ENCODE results near the gene IRAG1.

The IRAG1 gene

DNA sequence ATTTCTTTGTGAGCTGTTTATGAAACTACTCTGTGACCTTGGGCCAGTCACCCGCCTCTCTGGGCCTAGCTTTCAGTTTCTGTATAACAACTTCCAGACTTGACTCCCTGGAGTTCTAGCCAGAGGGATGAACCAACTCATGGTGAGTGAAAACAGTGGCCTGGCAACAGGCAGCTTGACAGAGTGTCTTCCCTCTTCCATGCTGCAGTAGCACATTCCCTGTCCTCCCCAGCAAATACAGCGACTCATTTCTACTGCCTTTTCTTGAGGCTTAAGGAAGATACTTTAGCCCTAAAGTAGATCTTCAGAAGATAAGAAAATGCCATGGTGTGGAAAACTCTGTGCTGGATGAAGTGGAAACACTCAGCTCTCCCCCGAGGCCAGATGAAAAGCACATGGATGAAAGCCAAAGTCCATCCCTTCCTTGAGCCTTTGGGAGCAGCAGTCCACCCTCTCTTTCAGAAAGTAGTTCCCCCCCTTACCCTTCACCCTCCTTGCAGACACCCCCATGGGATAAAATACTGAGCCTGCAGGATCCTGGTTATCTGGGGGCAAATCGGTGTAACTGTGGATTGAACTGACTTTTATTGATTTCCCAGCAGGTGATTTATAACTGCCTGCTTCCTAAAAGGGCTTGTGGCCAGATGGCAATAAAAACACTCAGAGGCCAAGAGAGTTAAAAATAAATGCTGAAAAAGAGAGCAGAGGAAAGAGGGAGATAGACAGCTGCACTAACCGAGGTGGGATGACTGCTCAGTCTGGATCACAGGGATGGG, 24.1 kb downstream of the IRAG1 start:
- DNase-seq (ENCODE audit: low read depth, low spot score): no peak

GRCh38 chr11:10667521-10667885, 26.1 kb downstream of the IRAG1 start:
- DNase-seq (ENCODE audit: low read depth, low spot score): no peak

DNA sequence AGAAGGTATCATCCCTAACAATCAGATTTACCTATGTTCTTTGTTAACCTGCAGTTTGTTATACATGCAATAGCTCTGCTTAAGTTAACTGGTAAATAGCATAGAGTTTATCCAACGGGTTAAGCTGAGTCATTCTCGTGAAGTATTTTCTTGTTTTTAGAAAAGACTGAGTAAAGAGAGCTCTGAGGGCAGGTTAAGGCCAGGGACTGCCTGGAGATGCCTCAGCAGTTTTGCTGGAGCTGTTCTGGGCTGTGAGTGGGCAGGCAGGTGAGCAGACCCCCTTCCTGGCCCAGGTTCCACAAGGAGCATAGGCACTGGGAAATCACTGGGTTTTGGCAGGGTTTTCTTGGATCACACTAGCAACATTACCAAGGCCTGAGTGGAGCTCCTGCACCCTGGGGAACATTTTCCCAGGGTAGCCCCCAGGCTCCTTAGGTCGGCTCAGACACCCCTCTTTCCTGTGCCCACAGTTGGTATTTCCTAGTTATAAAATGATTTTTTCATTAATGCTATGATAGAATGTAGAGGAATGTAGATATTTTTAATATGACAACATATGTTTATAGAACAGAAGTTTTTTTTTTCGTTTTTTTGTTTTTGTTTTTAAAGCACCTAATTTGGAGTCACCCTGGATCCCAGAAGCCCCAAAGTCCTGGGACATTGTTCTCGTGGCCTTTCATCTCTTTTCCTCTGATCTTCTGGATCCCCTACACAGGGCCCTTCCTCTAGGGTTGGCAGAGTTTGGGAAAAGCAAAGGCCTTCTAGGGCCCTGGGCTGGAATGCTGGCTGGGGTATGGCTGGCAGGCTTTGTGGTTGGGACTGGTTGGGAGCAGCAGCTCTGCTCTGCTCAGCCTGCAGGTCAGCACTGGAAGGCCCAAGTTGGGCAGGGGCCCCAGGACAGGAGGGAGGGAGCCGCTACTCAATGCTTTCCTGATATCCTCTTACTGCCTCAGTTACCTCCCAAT, 26.7 kb downstream of the IRAG1 start:
- no peak for DNase-seq (ENCODE audit: low read depth, low spot score)

- no peak for DNase-seq (ENCODE audit: low read depth, low spot score)
Measured at GRCh38 chr11:10664496-10664895, 29.1 kb downstream of the IRAG1 start.

GRCh38 chr11:10663990-10664389, 29.6 kb downstream of the IRAG1 start:
- no peak for DNase-seq (ENCODE audit: low read depth, low spot score)

DNA sequence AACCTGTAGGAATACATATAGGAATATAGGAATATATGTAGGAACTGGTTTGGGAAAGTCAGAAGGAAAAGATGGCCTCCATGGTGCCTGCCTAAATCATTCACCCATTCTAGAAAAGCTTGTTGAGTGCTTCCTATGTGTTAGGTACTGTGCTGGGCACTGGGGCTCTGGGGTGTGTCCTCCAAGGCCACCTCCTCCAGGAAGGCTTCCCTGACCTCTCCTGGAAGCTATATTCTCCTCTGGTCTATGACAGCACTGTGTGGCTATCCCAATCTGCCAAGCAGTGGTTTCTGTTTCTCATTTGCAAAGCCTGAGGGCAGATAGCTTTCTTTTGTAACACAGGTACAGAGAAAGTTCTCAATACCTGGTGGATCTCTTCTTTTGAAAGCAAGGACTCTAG, 30.2 kb downstream of the IRAG1 start:
- DNase-seq (ENCODE audit: low read depth, low spot score): no peak

DNA sequence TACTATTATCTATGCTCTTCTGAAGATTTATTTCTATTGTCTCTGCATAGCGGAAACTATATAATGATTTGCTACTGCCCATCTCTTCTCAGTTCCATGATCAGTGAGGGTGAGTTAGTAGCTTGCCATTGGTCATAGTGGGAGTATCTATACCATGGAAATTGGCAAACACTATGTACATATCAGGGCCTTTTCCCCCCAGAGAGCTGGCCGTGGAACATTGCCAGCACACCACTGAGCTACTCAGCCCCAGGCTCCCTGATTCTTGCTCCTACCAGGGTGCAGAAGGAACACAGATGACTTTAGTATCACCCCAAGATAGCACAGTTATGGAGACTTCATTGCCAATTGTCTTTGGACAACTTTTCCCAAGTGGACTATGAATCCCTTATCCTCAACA, 33.2 kb downstream of the IRAG1 start:
- no peak for DNase-seq (ENCODE audit: low read depth, low spot score)

- DNase-seq (ENCODE audit: low read depth, low spot score): no peak
Measured at GRCh38 chr11:10659339-10660216, 34.0 kb downstream of the IRAG1 start.

GRCh38 chr11:10658621-10659338, 34.8 kb downstream of the IRAG1 start:
- no peak for DNase-seq (ENCODE audit: low read depth, low spot score)

GRCh38 chr11:10657308-10658271, 36.0 kb downstream of the IRAG1 start:
- DNase-seq (ENCODE audit: low read depth, low spot score): no peak

GRCh38 chr11:10655943-10656576, 37.5 kb downstream of the IRAG1 start:
- no peak for DNase-seq (ENCODE audit: low read depth, low spot score)

DNA sequence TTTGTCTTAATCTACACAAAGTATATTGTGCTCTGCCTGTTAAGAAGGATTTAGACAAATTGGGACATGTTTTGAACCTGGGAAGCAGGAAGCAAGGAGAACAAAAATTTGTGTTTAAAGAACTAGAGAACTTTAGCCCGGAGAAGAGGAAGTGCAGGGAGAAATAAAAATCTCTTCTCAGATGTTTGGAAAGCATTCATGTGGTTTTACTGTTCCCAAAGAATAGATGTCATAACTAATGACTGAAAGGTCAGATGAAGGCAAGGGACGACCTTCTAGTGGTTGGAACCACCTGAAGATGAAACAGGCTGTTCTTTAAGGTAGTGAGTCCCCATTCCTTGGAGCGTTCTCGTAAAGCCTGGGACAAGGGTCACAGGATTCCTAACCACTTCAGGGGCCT, 38.3 kb downstream of the IRAG1 start:
- no peak for DNase-seq (ENCODE audit: low read depth, low spot score)

DNA sequence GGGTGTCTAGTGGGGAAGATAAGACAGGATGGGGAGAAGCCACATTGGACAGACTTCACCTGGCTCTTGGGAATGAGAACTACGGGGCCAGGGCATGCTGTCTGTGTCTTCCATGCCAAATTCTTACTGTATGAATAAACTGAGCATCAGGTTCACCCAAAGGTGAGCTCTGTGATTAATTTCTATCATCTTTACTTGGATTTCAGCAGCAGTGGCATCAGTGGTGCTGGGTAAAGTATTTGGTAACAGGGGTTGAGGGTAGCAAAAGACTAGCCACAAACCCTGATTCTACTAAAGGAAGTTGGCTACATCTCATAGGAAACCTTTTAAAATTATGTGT, 38.8 kb downstream of the IRAG1 start:
- no peak for DNase-seq (ENCODE audit: low read depth, low spot score)

DNA sequence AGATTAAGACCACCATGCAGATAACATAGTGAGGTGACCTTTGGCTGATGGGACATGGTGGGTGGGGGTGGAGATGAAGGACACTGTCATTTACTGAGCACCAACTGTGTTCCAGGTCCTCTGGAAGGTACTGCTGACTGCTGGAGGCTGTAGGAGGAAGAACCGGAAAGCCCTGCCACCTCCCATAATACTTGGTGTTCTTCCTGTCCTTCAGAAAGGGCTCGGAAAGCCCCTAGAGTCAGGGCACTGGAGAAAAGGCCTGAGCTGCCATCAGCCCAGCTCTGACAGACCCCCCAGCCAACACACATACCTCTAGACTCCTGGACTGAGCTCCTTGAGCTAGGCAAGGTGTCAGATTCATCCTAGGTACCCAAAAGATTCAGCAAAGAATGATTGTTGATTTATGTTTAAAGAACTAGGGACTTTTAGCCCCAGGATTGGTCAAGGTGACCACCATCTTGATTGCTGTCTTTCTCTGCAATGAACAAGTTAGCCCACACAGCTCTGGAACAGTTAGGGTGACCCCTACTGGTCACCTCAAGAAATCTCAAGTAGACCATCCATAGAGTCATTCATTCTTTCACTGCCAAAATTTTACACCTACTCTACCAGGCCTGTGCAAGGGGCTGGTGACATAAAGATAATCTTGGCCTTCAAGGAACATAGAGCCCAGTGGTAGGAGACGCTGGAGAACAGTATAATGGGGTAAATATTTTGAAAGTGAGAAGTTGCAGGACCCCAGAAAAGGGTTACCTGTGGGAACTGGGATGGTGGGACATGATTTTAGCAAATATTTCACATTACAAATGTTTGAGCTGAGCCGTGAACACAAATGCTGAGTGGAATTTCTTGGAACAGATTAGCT, 39.4 kb downstream of the IRAG1 start:
- DNase-seq (ENCODE audit: low read depth, low spot score): no peak

DNA sequence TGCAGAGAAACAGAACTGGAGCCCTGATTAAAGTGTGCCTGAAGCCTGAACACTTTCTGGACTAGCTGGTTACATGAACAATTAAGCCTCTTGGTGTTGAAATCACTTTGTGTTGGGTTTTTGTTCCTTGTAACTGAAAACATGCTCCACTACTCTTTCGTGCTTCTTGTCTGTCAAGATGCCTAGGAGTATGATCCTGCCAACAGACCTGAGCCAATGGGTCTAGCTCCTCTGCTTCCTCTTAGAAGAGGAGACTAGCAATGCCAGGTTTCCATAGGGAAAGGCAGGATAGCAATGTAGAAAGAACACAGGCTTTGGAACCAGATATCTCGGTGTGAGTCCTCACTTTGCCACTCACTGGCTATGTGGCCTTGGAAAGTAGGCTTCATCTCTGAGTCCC, 40.3 kb downstream of the IRAG1 start:
- DNase-seq (ENCODE audit: low read depth, low spot score): no peak

DNA sequence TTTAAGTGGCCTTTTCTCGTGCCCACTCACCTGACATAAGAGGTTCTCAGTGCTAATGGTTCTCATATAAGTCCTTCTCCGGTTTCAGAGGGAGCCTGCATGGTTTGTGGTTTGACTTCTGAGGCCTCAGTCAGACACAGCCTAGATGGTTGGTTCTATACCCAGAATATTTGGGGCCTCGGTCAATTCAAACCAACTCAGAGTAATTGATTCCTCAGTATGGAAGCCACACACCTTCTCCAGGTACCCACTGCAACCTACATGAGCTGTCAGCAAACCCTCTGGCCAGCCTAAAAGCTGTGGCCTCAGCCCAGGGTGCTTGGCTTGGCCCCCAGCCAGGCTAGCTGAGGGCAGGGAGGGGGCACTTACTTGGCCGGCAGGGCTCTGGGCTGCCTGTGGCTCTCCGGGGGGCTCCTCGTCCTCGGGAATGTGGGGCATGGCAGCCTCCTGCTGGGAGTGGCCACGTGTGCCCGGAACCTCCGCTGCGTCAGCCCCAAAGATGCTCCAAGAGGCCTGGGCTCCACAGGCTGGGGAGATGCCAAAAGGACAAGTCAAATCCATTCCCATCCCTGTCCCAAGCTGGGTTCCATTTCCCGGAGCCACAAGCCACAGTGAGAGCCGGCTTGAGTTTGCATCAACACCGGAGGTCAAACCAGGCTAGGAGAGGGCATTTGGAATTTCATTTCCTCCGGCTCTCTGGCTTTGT, 41.7 kb downstream of the IRAG1 start:
- no peak for DNase-seq (ENCODE audit: low read depth, low spot score)

DNA sequence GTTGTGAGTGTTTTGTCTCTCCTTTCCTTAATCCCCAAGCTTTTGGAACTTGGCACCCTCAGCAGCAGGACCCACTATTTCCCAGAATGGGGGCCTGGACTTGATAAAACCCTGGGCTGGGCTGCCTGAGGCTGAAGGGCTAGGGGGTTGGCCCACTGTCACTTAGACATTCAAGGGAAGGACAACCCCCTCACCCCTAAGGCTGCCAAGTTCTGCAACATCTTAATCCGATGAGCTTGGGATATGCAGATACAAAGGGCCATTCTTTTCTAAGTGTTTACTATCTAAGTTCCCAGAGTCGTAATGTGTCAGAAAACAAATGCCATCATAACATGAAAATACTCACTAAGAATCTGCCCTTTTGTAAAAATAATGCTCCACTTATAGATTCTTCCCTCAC, 42.9 kb downstream of the IRAG1 start:
- no peak for DNase-seq (ENCODE audit: low read depth, low spot score)

GRCh38 chr11:10650166-10650565, 43.4 kb downstream of the IRAG1 start:
- no peak for DNase-seq (ENCODE audit: low read depth, low spot score)
